Measurements from ENCODE around the gene TPST2. TPM values are rescaled to one million over a fixed set of nuclear protein-coding genes. Genes with fewer than 3 reads are reported as not detected.

TPST2 gene
- total and polyA plus RNA-seq, 12 donors, result 15.7 to 167 (median 57.0) TPM

DNA sequence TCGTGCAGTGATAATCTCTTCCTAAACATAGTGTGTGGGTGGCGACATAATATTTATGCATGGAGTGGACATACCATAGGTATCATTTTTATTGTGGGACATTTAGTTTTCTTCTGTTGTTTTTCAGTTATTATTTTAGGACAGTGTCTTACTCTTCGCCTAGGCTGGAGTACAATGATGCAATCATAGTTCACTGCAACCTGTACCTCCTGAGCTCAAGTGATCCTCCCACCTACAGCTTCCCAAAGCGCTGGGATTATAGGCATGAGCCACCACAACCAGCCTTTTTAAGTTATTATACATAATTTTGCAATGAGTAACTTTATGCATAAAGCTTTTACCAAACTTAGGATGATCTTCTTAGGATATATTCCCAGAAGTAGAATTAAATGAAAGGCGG, 103.5 kb downstream of the TPST2 start:
- TF ChIP-seq POLR2A (IDR thresholded peaks at IDR 0.05), result no peak
- TF ChIP-seq, protein P1, sequence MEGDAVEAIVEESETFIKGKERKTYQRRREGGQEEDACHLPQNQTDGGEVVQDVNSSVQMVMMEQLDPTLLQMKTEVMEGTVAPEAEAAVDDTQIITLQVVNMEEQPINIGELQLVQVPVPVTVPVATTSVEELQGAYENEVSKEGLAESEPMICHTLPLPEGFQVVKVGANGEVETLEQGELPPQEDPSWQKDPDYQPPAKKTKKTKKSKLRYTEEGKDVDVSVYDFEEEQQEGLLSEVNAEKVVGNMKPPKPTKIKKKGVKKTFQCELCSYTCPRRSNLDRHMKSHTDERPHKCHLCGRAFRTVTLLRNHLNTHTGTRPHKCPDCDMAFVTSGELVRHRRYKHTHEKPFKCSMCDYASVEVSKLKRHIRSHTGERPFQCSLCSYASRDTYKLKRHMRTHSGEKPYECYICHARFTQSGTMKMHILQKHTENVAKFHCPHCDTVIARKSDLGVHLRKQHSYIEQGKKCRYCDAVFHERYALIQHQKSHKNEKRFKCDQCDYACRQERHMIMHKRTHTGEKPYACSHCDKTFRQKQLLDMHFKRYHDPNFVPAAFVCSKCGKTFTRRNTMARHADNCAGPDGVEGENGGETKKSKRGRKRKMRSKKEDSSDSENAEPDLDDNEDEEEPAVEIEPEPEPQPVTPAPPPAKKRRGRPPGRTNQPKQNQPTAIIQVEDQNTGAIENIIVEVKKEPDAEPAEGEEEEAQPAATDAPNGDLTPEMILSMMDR (IDR thresholded peaks at IDR 0.05), result no peak
- Histone ChIP-seq H3K36me3 (replicated peaks in 1 of 2) (peaks cover 0 to 38% of the 10 kb centered on the region in 2 donors), H3K4me3 (no peak overlapping the region), H3K27me3 (no peaks in the 10 kb centered on the region), H3K27ac (no peak overlapping the region), H3K4me1 (replicated peaks in 1 of 2) (peaks cover 13 to 33% of the 10 kb centered on the region in 2 donors), H3K9me3 (replicated peaks in 1 of 3) (no peaks in the 10 kb centered on the region)
- DNase-seq, result no peak
- intact Hi-C loops (cut with DNase I), result no loop called here
- 90 to 92% (median 90%) methylated on average over 5 of the region's 5 CpGs for WGBS, 4 donors

GRCh38 chr22:26485806-26486390, 104.0 kb downstream of the TPST2 start:
- Histone ChIP-seq H3K4me3 (no peak overlapping the region), H3K27me3 (no peaks in the 10 kb centered on the region), H3K36me3 (replicated peaks in 1 of 2) (peaks cover 0 to 33% of the 10 kb centered on the region in 2 donors), H3K4me1 (replicated peaks in 1 of 2) (peaks cover 13 to 38% of the 10 kb centered on the region in 2 donors), H3K9me3 (replicated peaks in 1 of 3) (no peaks in the 10 kb centered on the region), H3K27ac (no peak overlapping the region)
- DNase-seq, result no peak
- intact Hi-C loops (cut with DNase I), result no loop called here
- TF ChIP-seq, protein P1 (IDR thresholded peaks at IDR 0.05), result no peak
- no peak for TF ChIP-seq POLR2A (IDR thresholded peaks at IDR 0.05)
- 59 to 76% (median 68%) methylated on average over 3 of the region's 3 CpGs for WGBS, 4 donors

- DNase-seq, result no peak
- WGBS, 4 donors, result 54 to 63% (median 61%) methylated on average over 7 of the region's 7 CpGs
- intact Hi-C loops (cut with DNase I), result no loop called here
- no peaks in the 10 kb centered on the region for H3K9me3 ChIP-seq (replicated peaks in 1 of 3)
- TF ChIP-seq POLR2A (IDR thresholded peaks at IDR 0.05), result no peak
- TF ChIP-seq, protein P1 (IDR thresholded peaks at IDR 0.05), result no peak
- H3K4me1 ChIP-seq (replicated peaks in 1 of 2), result peaks cover 13 to 47% of the 10 kb centered on the region in 2 donors
- H3K36me3 ChIP-seq (replicated peaks in 1 of 2), result peaks cover 0 to 26% of the 10 kb centered on the region in 2 donors
- H3K27ac ChIP-seq, result peak overlapping the region in 1 of 5 donors; percentile 92
- no peaks in the 10 kb centered on the region for H3K27me3 ChIP-seq
- no peak overlapping the region for H3K4me3 ChIP-seq
Measured at GRCh38 chr22:26485013-26485412, 104.9 kb downstream of the TPST2 start.

DNA sequence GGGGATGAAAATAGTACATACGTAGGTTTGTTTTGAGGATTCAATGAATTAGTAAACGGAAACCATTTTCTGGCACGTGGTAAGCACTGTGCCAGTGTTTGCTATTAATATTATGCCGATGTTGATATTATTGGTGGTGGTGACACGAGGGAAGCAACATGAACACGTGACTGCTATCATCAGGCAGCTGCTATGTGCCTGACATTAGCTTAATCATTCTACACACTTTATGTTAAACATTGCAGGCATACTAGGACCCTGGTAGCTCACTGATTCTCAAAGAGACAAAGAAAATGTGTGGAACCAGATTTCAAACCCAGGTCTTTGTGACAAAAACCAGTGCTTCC, 105.6 kb downstream of the TPST2 start:
- WGBS, 4 donors, result 11 to 14% (median 12%) methylated on average over 6 of the region's 6 CpGs
- Histone ChIP-seq H3K4me1 (replicated peaks in 1 of 2) (peaks cover 13 to 53% of the 10 kb centered on the region in 2 donors), H3K36me3 (replicated peaks in 1 of 2) (peaks cover 0 to 19% of the 10 kb centered on the region in 2 donors)

More for the DNA sequence above, 105.6 kb downstream of the TPST2 start:
- Histone ChIP-seq H3K9me3 (replicated peaks in 1 of 3) (no peaks in the 10 kb centered on the region), H3K27me3 (no peaks in the 10 kb centered on the region), H3K27ac (peak overlapping the region; percentile 56 to 92 (median 89)), H3K4me3 (peak overlapping the region; percentile 54 to 94 (median 71))
- intact Hi-C loops (cut with DNase I), result no loop called here
- no peak for TF ChIP-seq POLR2A (IDR thresholded peaks at IDR 0.05)
- TF ChIP-seq, protein P1 (IDR thresholded peaks at IDR 0.05), result no peak
- no peak for DNase-seq

All from adrenal gland (tissue), 12 donors.